K562 (cell line): Measurements from ENCODE around the gene MAGI1. TPM values are rescaled to one million over a fixed set of nuclear protein-coding genes. Genes with fewer than 3 reads are reported as not detected.

Source experiments
- ATAC-seq: fragments of 200-7000 bp; cut with Tn5 transposase; 3 replicates; pipeline ENCODE4 v1.9.1; 2020; ENCODE audit warnings: moderate library complexity
- BruUV-seq: library from RNA; stranded (reverse); fragments of 400-500 nt; replicated peaks from 2 replicates; lab custom pipeline; 2021; lab: Mats Ljungman, UMichigan
- CTCF ChIA-PET: fragments of 300-600 bp; formaldehyde crosslinking; extraction: SDS; loops from one replicate; lab custom pipeline; 2021; ENCODE audit warnings: low intra/inter-chr PET ratio; lab: Yijun Ruan, JAX
- POLR2A ChIA-PET: fragments of 300-600, 350-650 bp; sonication (Branson Sonifier 250); formaldehyde crosslinking; extraction: SDS; loops from one replicate; lab custom pipeline; 2021; ENCODE audit warnings: antibody characterized with exemption, inconsistent platforms; lab: Yijun Ruan, JAX
- DNase-seq, 4 experiments: peaks; one replicate each; pipeline versions ENCODE4 v3.0.0 to v3.0.0-alpha.2; 2011 to 2018; ENCODE audit warnings: low spot score in 3 of 4, mixed read lengths in 3 of 4; ENCODE audit errors: extremely low read depth in 1 of 4
- FAIRE-seq: peaks from 2 replicates; lab custom pipeline; 2011; peaks lifted over from hg19 to GRCh38; lab: Jason Lieb, UNC
- H2AFZ ChIP-seq: 2 replicates; pipeline ENCODE4 v1.6.0; 2011; ENCODE audit warnings: low read depth, low read length, control low read depth, inconsistent platforms
- H3K27ac ChIP-seq: fragments of 200-600 bp; 3 replicates; pipeline ENCODE4 v1.8.0; 2011; ENCODE audit warnings: low read depth, mild to moderate bottlenecking, control low read depth, inconsistent platforms, low read length, moderate library complexity, mixed read lengths; ENCODE audit errors: extremely low read depth
- H3K27me3 ChIP-seq, 2 experiments: fragments of 300-600 bp in 1 of 2; 2 replicates in 1 of 2; 3 replicates in 1 of 2; pipeline versions ENCODE4 v1.6.0 to v1.8.0; 2011; ENCODE audit warnings: inconsistent platforms in 2 of 2, low read length in 2 of 2, mild to moderate bottlenecking in 1 of 2, mixed read lengths in 1 of 2, moderate library complexity in 1 of 2; ENCODE audit not compliant: control insufficient read depth in 2 of 2, insufficient read depth in 2 of 2
- H3K36me3 ChIP-seq: fragments of 300-600 bp; 3 replicates; pipeline ENCODE4 v1.8.0; 2011; ENCODE audit warnings: mild to moderate bottlenecking, low read length, inconsistent platforms; ENCODE audit not compliant: control insufficient read depth, insufficient read depth
- H3K4me1 ChIP-seq, 2 experiments: fragments of 200-600 bp in 1 of 2; replicated peaks in 1 of 2; 2 replicates in 1 of 2; 3 replicates in 1 of 2; pipeline versions ENCODE4 v1.5.1 to v1.8.0; 2011; ENCODE audit warnings: inconsistent platforms in 2 of 2, low read length in 2 of 2, mild to moderate bottlenecking in 1 of 2, mixed read lengths in 1 of 2, moderate library complexity in 1 of 2; ENCODE audit not compliant: control insufficient read depth in 2 of 2, insufficient read depth in 2 of 2
- H3K4me2 ChIP-seq: 2 replicates; pipeline ENCODE4 v1.6.1; 2011; ENCODE audit warnings: low read length, control low read depth, inconsistent platforms, mixed read lengths; ENCODE audit not compliant: insufficient read depth
- H3K4me3 ChIP-seq: fragments of 200-600 bp; sonication (generic), shearing (Covaris generic); 2 replicates; pipeline ENCODE4 v1.5.1; 2016; ENCODE audit warnings: control low read depth, inconsistent platforms
- H3K79me2 ChIP-seq: fragments of 200-600 bp; 3 replicates; pipeline ENCODE4 v1.8.0; 2011; ENCODE audit warnings: low read length, inconsistent platforms; ENCODE audit not compliant: control insufficient read depth, insufficient read depth
- H3K9ac ChIP-seq, 2 experiments: 2 replicates each; pipeline versions ENCODE4 v1.6.0 to v1.6.1; 2011; ENCODE audit warnings: low read depth in 2 of 2, low read length in 2 of 2, control low read depth in 1 of 2, inconsistent platforms in 1 of 2, mild to moderate bottlenecking in 1 of 2, mixed read lengths in 1 of 2; ENCODE audit not compliant: insufficient read depth in 1 of 2
- H3K9me1 ChIP-seq: one replicate; pipeline ENCODE4 v1.6.0; 2011; ENCODE audit warnings: inconsistent platforms, mild to moderate bottlenecking, low read length, moderate library complexity; ENCODE audit not compliant: control insufficient read depth, insufficient read depth
- H3K9me3 ChIP-seq: replicated peaks from 2 replicates; pipeline ENCODE4 v1.5.1; 2011; ENCODE audit warnings: low read depth, low read length, inconsistent platforms; ENCODE audit not compliant: control insufficient read depth, insufficient read depth
- H4K20me1 ChIP-seq: replicated peaks from 2 replicates; pipeline ENCODE4 v1.6.1; 2011; ENCODE audit warnings: low read length, inconsistent platforms, mixed read lengths; ENCODE audit not compliant: control insufficient read depth, insufficient read depth
- CCAR2 ChIP-seq: fragments of 200-400 bp; formaldehyde crosslinking; IDR thresholded peaks from 2 replicates; pipeline ENCODE4 v1.6.1; 2017; ENCODE audit warnings: mild to moderate bottlenecking, low read depth, low read length
- CHD4 ChIP-seq: fragments of 200-600 bp; sonication (generic); IDR thresholded peaks from 3 replicates; pipeline ENCODE4 v1.6.1; 2012; ENCODE audit warnings: low read depth, mild to moderate bottlenecking, mixed read lengths, low read length, inconsistent platforms; ENCODE audit not compliant: insufficient read depth, insufficient replicate concordance, poor library complexity, severe bottlenecking
- FOXA1 ChIP-seq: fragments of 450-650 bp; IDR thresholded peaks from 2 replicates; pipeline ENCODE4 v1.6.1; 2016; ENCODE audit warnings: mild to moderate bottlenecking, borderline replicate concordance
- GTF2F1 ChIP-seq: IDR thresholded peaks from 2 replicates; pipeline ENCODE4 v1.6.1; 2011; ENCODE audit warnings: low read depth, low read length, improper control_type of control experiment
- NFE2L1 ChIP-seq: fragments of 450-650 bp; IDR thresholded peaks from 2 replicates; pipeline ENCODE4 v1.6.1; 2016; ENCODE audit warnings: missing genetic modification characterization, low read depth, mild to moderate bottlenecking, missing compliant biosample characterization, moderate library complexity, borderline replicate concordance
- NFIC ChIP-seq: fragments of 450-650 bp; IDR thresholded peaks from 2 replicates; pipeline ENCODE4 v1.6.1; 2017; ENCODE audit warnings: mild to moderate bottlenecking, inconsistent platforms
- WGBS: fragments of 100-300 bp; shearing (Covaris generic); methylation state at CpG from one replicate; pipeline ENCODE4 v1.1.6; 2016; ENCODE audit warnings: low coverage, mixed read lengths; ENCODE audit not compliant: insufficient coverage; ENCODE audit errors: missing lambda C conversion rate; 5-methylcytosine and 5-hydroxymethylcytosine counted together
- in situ Hi-C: fragments of 300-500 bp; cut with MboI; formaldehyde crosslinking; loops from 4 replicates; pipeline ENCODE4 v1.15.0; 2018; ENCODE audit warnings: inconsistent platforms, mixed read lengths
- intact Hi-C: fragments of 100-400 bp; cut with micrococcal nuclease; formaldehyde crosslinking; loops from 2 replicates; pipeline ENCODE4 v1.14.2; 2022
- polyA plus RNA-seq, 8 experiments: library from polyadenylated mRNA; depleted of rRNA in 4 of 8; stranded (reverse) in 5 of 8; unstranded in 3 of 8; fragments of >200 nt; fragmentation: Nextera tagmentation in 2 of 8; fragmentation: Illumina TruSeq in 1 of 8; extraction: Ambion mirVana in 2 of 8; extraction: Trizol in 1 of 8; gene quantifications; 2 replicates each; pipeline versions ENCODE4 v1.2.1 to v1.2.3, GENCODE V29; 2011 to 2014; ENCODE audit warnings: inconsistent platforms in 1 of 8, missing spikeins in 1 of 8
- total RNA-seq, 7 experiments: library from RNA; depleted of rRNA in 6 of 7; stranded (reverse); fragments of >200 nt in 6 of 7; fragmentation: Illumina TruSeq in 2 of 7; extraction: Trizol in 2 of 7; gene quantifications; 2 replicates each; pipeline versions ENCODE4 v1.2.1 to v1.2.3, GENCODE V29; 2011 to 2021; ENCODE audit warnings: low replicate concordance in 1 of 7

Gene MAGI1
- total and polyA plus RNA-seq, 9 of the 15 experiments (the other 6 are each of a cell fraction or from before 2014, with no cell fraction given) = 7.8 to 59.4 (median 43.2) TPM

DNA sequence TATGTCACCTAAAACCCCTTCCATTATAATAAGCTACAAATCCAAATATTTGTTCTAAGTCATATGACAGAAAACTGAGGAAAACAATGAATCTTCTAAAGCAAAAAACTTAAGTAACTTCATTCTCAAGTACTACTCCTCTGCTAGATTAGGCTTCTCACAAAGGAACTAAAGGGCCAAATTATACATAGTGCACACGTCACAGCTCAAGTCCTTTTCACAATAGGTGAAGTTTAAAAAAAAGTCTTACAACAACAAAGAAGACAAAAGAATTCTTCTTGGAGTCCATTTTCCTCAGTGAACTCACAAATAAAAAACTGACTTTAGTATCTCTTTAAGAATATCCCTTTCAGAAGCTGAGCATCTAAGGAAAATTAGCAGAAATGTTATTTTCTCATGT is 479.9 kb downstream of the MAGI1 start:
- H3K4me2 ChIP-seq = no peak overlapping the region
- H2AFZ ChIP-seq = no peak overlapping the region
- H3K4me1 ChIP-seq = peaks cover 4 to 25% of the 10 kb centered on the region in 2 experiments; a peak in 4 of 5 replicates
- in situ Hi-C loops = no loop called here
- intact Hi-C loops = loop anchor here (10.0 kb wide), 1 partner anchor 104 kb away; no protein-coding TSS in a partner anchor
- BruUV-seq = no TSS peak
- H4K20me1 ChIP-seq = no peaks in the 10 kb centered on the region
- ChIA-PET CTCF (no interaction called here), POLR2A (no interaction called here)
- H3K4me3 ChIP-seq = no peak overlapping the region
- 75% methylated on average over 1 of the region's 1 CpG for WGBS
- H3K27me3 ChIP-seq = no peaks in the 10 kb centered on the region
- DNase-seq (no peak), FAIRE-seq (no peak), ATAC-seq (no peak)
- TF ChIP-seq CHD4 (no peak), NFIC (no peak), FOXA1 (no peak), CCAR2 (no peak), NFE2L1 (tag) (no peak), GTF2F1 (no peak)
- no peaks in the 10 kb centered on the region; the same call in 2 of the 3 replicates for H3K36me3 ChIP-seq
- H3K9me3 ChIP-seq = no peaks in the 10 kb centered on the region
- H3K79me2 ChIP-seq = peaks cover 84% of the 10 kb centered on the region
- no peaks in the 10 kb centered on the region for H3K9me1 ChIP-seq
- no peak overlapping the region for H3K27ac ChIP-seq
- no peak overlapping the region for H3K9ac ChIP-seq
